GM21619 (cell line): Measurements from ENCODE around the gene ASTN2.

Experiments used
- ATAC-seq: cut with Tn5 transposase; IDR thresholded peaks from one replicate; pipeline ENCODE4 v1.9.1; 2021; ENCODE audit not compliant: unreplicated experiment

Gene ASTN2

GRCh38 chr9:117250610-117251215 is 164.1 kb downstream of the ASTN2 start:
- ATAC-seq, result no peak

- ATAC-seq, result no peak
These were observed 165.1 kb downstream of the ASTN2 start for GRCh38 chr9:117249799-117250198.

- no peak for ATAC-seq
These were observed 167.6 kb downstream of the ASTN2 start for GRCh38 chr9:117247266-117247665.

GRCh38 chr9:117245175-117245829 is 169.6 kb downstream of the ASTN2 start:
- no peak for ATAC-seq

GRCh38 chr9:117242082-117242481 is 172.8 kb downstream of the ASTN2 start:
- no peak for ATAC-seq

- ATAC-seq, result no peak
These were observed 175.4 kb downstream of the ASTN2 start for GRCh38 chr9:117239428-117239827.

GRCh38 chr9:117234103-117234502 is 180.8 kb downstream of the ASTN2 start:
- ATAC-seq, result no peak

GRCh38 chr9:117233016-117233415 is 181.8 kb downstream of the ASTN2 start:
- ATAC-seq, result no peak

- ATAC-seq, result no peak
These were observed 182.6 kb downstream of the ASTN2 start for GRCh38 chr9:117232281-117232680.

- no peak for ATAC-seq
These were observed 183.8 kb downstream of the ASTN2 start for GRCh38 chr9:117231012-117231411.

GRCh38 chr9:117224695-117225094 is 190.2 kb downstream of the ASTN2 start:
- ATAC-seq, result no peak

GRCh38 chr9:117218951-117219350 is 195.9 kb downstream of the ASTN2 start:
- ATAC-seq, result no peak

GRCh38 chr9:117214416-117214815 is 200.4 kb downstream of the ASTN2 start:
- ATAC-seq, result no peak

GRCh38 chr9:117211280-117211679 is 203.6 kb downstream of the ASTN2 start:
- no peak for ATAC-seq

- ATAC-seq, result no peak
These were observed 209.1 kb downstream of the ASTN2 start for GRCh38 chr9:117205806-117206205.

- ATAC-seq, result no peak
These were observed 209.9 kb downstream of the ASTN2 start for GRCh38 chr9:117204971-117205370.

GRCh38 chr9:117191504-117192261 is 223.2 kb downstream of the ASTN2 start:
- no peak for ATAC-seq

- ATAC-seq, result no peak
These were observed 225.7 kb downstream of the ASTN2 start for GRCh38 chr9:117189121-117189520.

- ATAC-seq, result no peak
These were observed 226.5 kb downstream of the ASTN2 start for GRCh38 chr9:117188394-117188793.

- no peak for ATAC-seq
These were observed 227.4 kb downstream of the ASTN2 start for GRCh38 chr9:117187498-117187897.

GRCh38 chr9:117184173-117184572 is 230.7 kb downstream of the ASTN2 start:
- no peak for ATAC-seq

- ATAC-seq, result no peak
These were observed 232.8 kb downstream of the ASTN2 start for GRCh38 chr9:117182046-117182445.
